Fibroblast of mammary gland (primary cell): ENCODE results near the gene PIAS4.
A peak's percentile ranks its signal among the peaks of the same experiment; 100 is the strongest.

Experiments
- DNase-seq: peaks from one replicate; pipeline ENCODE4 v3.0.0-alpha.2; 2010; ENCODE audit warnings: low read depth
- H3K4me3 ChIP-seq: 2 replicates; pipeline ENCODE4 v1.5.1; 2011; ENCODE audit warnings: low read depth, mild to moderate bottlenecking, low read length, moderate library complexity; ENCODE audit not compliant: control insufficient read depth
- TF ChIP-seq, protein P1 (sequence below): conservative IDR thresholded peaks from 2 replicates; pipeline ENCODE4 v1.5.1; 2011; ENCODE audit warnings: low read depth, low read length, inconsistent platforms; ENCODE audit not compliant: control insufficient read depth, insufficient read depth

Gene PIAS4

GRCh38 chr19:4066176-4066606 lies 58.7 kb downstream of the PIAS4 start:
- TF ChIP-seq, protein P1, sequence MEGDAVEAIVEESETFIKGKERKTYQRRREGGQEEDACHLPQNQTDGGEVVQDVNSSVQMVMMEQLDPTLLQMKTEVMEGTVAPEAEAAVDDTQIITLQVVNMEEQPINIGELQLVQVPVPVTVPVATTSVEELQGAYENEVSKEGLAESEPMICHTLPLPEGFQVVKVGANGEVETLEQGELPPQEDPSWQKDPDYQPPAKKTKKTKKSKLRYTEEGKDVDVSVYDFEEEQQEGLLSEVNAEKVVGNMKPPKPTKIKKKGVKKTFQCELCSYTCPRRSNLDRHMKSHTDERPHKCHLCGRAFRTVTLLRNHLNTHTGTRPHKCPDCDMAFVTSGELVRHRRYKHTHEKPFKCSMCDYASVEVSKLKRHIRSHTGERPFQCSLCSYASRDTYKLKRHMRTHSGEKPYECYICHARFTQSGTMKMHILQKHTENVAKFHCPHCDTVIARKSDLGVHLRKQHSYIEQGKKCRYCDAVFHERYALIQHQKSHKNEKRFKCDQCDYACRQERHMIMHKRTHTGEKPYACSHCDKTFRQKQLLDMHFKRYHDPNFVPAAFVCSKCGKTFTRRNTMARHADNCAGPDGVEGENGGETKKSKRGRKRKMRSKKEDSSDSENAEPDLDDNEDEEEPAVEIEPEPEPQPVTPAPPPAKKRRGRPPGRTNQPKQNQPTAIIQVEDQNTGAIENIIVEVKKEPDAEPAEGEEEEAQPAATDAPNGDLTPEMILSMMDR: no peak
- DNase-seq: no peak
- H3K4me3 ChIP-seq: peak overlapping the region; percentile 68

DNA sequence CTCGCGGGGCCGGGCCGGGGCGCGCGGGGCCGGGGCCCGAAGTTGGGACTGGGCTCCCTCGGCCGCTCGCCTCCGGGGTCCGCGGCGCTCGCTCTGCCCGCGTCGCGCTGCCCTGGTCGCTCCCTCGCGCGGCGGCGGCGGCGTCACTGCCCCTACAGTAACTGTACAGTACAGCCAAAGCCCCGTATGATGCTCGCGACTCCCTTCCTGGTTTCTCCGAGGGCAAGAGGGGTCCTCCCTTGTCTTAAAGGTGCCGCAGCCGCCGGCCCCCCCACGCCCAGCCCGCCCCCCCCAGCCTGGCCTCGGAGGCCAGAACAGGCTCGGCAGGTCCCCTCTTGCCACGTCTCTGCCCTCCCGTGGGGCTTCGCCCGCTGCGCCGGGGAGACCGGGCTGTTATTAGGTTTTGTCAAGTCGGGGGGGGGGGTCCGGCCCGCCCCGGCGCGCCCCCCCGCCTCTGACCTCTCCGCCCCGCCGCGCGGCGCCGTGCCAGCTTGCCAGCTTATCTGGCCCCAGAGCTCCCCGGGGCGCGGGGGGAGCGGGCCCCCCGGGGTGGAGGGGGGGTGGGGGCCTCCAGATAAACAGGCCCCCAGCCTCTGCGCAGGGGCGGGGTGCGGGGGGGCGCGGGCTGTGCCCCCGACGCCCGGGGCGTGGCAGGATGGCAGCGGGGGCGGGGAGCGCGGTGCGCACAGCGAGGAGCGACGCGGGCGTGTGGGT lies 59.3 kb downstream of the PIAS4 start, which contains the start of gene ZBTB7A:
Gene ZBTB7A, minus strand, starts transcription at position 218 of the 714 bp plus-strand sequence. CDS start 11,667 bp downstream, outside the sequence.
- DNase-seq: peak; percentile 66
- TF ChIP-seq, protein P1: no peak
- peak within 1 kb of the TSS; percentile 68 for H3K4me3 ChIP-seq

- no peak for DNase-seq
Observed at GRCh38 chr19:4067396-4068046, 60.0 kb downstream of the PIAS4 start.

GRCh38 chr19:4068047-4068966 lies 60.8 kb downstream of the PIAS4 start:
- DNase-seq: no peak

More at GRCh38 chr19:4067396-4068046, 60.0 kb downstream of the PIAS4 start:
- H3K4me3 ChIP-seq: peak overlapping the region; percentile 34
- TF ChIP-seq, protein P1: no peak

DNA sequence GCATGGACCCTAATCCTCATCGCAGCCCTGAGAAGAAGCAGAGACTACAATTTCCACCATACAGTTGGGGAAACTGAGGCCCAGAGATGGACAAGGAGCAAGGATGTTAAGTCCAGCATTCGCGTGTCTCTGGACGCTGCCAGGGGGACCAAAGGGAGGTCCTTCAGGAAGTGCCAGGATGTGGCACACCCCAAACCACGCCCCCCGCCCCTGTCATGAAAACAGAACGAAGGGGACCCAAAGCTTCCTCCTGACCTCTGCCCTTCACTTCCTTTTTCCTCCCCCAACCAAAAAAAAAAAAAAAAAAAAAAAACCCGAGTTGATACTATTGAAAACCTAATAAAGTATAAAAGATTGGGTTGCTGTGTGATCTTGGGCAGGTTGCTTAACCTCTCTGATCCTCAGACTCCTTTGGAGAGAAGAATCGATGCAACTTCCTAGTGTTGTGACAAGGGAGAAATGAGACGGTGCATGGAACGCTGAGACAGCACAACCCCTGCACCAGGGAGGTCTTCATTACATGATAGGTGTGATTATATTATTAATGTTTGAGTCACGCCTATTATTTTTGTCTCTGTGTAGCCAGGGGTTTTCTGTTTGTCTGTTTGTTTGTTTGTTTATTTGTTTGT lies 61.9 kb downstream of the PIAS4 start:
- H3K4me3 ChIP-seq: no peak overlapping the region
- TF ChIP-seq, protein P1: no peak
- no peak for DNase-seq

More at GRCh38 chr19:4068047-4068966, 60.8 kb downstream of the PIAS4 start:
- TF ChIP-seq, protein P1: no peak
- peak overlapping the region; percentile 3 for H3K4me3 ChIP-seq

- TF ChIP-seq, protein P1: no peak
- DNase-seq: no peak
- H3K4me3 ChIP-seq: no peak overlapping the region
Observed at GRCh38 chr19:4071610-4072009, 64.1 kb downstream of the PIAS4 start.
